Esophagus (tissue), 2 donors: Measurements from ENCODE around the gene IFFO2. TPM values are rescaled to one million over a fixed set of nuclear protein-coding genes. Genes with fewer than 3 reads are reported as not detected.
A peak's percentile ranks its signal among the peaks of the same experiment; 100 is the strongest.

Experiments used
- H3K27ac ChIP-seq, 2 donors: one replicate each; pipeline ENCODE4 v1.5.1; 2013; ENCODE audit warnings: low read depth in 2 of 2, mild to moderate bottlenecking in 2 of 2, inconsistent platforms in 1 of 2, low read length in 1 of 2, moderate library complexity in 1 of 2
- H3K27me3 ChIP-seq, 2 donors: one replicate each; pipeline ENCODE4 v1.6.1; 2013; ENCODE audit warnings: low read length in 2 of 2, control low read depth in 1 of 2, mild to moderate bottlenecking in 1 of 2; ENCODE audit not compliant: insufficient read depth in 2 of 2, control insufficient read depth in 1 of 2
- H3K36me3 ChIP-seq, 2 donors: one replicate each; pipeline ENCODE4 v1.6.1; 2013; ENCODE audit warnings: low read length in 1 of 2; ENCODE audit not compliant: control insufficient read depth in 2 of 2, insufficient read depth in 2 of 2
- H3K4me1 ChIP-seq, 2 donors: one replicate each; pipeline ENCODE4 v1.6.1; 2013; ENCODE audit warnings: low read length in 1 of 2; ENCODE audit not compliant: control insufficient read depth in 2 of 2, insufficient read depth in 2 of 2
- H3K4me3 ChIP-seq, 2 donors: one replicate each; pipeline ENCODE4 v1.5.1; 2013; ENCODE audit warnings: low read length in 2 of 2, mild to moderate bottlenecking in 2 of 2, low read depth in 1 of 2, moderate library complexity in 1 of 2
- H3K9me3 ChIP-seq, 2 donors: one replicate each; pipeline ENCODE4 v1.6.1; 2013; ENCODE audit warnings: mild to moderate bottlenecking in 2 of 2, low read depth in 1 of 2, low read length in 1 of 2, moderate library complexity in 1 of 2; ENCODE audit not compliant: control insufficient read depth in 2 of 2, insufficient read depth in 1 of 2
- WGBS, 2 donors: extraction: QIAGEN DNeasy Blood & Tissue Kit; methylation state at CpG; one replicate each; pipeline ENCODE4 v1.1.7; 2013; 5-methylcytosine and 5-hydroxymethylcytosine counted together
- polyA plus RNA-seq, 2 donors: library from polyadenylated mRNA; stranded (reverse); fragments of 200-250 nt; gene quantifications; one replicate each; pipeline ENCODE4 v1.2.3, GENCODE V29; 2013
- donor health status: healthy with polysubstance abuse.
- donor health status: Bipolar disorder and iron deficiency.

The IFFO2 gene
- polyA plus RNA-seq, 2 donors = 28.7 to 51.9 TPM

GRCh38 chr1:18947570-18947969 is 8.9 kb downstream of the IFFO2 start:
- no peaks in the 10 kb centered on the region for H3K36me3 ChIP-seq
- H3K4me3 ChIP-seq = no peak overlapping the region
- 70 to 79% methylated on average over 8 to 9 of the region's 9 CpGs for WGBS, 2 donors
- peak overlapping the region in 1 of 2 donors; percentile 56 for H3K27ac ChIP-seq
- H3K4me1 ChIP-seq = peaks cover 21 to 42% of the 10 kb centered on the region in 2 donors
- no peaks in the 10 kb centered on the region for H3K27me3 ChIP-seq
- no peaks in the 10 kb centered on the region for H3K9me3 ChIP-seq

DNA sequence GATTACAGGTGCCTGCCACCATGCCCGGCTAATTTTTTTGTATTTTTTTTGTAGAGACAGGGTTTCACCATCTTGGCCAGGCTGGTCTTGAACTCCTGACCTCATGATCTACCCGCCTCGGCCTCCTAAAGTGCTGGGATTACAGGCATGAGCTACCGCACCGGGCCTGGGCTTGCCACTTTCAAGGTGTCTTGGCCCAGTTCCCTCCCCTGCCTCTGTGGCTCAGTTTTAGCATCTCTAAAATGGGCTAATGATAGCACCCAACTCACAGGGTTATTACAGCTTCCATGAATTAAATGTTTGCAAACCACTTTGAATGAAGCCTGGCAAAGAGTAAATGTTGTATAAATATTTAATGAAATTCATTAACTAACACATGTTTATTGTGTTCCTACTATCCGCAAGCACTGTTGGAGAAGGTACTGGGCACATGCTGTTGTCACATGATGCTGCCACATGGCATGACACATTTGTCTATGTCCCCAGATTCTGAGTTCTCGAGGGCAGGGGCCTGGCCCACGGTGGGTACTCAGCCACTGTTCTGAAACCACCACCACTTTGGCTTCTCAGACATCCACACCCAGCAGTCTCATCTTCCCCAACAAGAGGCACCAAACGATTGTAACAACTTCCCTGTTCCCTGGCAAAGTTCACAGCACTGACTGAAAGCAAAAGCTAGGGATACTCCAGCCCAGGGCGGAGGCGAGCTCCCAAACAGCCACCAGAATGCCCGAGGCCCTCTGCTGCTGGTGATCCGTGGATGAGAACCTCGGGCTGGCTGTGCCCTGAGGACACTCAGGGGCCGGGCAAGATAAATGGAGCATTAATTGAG is 9.7 kb downstream of the IFFO2 start:
- H3K27me3 ChIP-seq = no peaks in the 10 kb centered on the region
- H3K4me1 ChIP-seq = peaks cover 24 to 41% of the 10 kb centered on the region in 2 donors
- WGBS, 2 donors = 51 to 65% methylated on average over 15 of the region's 15 CpGs
- H3K36me3 ChIP-seq = no peaks in the 10 kb centered on the region
- H3K4me3 ChIP-seq = no peak overlapping the region
- H3K27ac ChIP-seq = peak overlapping the region; percentile 30 to 56
- no peaks in the 10 kb centered on the region for H3K9me3 ChIP-seq

DNA sequence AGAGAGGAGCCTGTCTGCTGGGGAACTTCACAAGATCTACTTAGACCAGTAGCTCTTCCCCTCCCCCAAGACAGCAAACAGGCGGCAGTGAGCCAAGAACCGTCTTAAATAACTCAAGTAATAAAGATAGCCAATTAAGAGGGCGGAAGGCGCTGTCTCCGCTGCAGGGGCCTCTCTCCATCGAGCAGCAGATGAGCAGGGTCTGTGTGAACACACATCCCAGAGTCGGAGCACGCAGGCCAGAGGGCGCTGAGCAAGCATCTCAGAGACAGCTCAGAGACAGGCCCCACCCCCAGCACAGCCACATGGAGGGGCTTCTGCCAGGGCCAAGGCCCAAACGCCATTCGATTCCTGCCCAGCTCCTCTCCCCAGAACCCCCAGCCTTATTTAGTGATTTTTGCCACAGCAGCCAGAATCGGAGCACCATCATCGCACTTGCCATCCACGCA is 11.1 kb downstream of the IFFO2 start:
- peaks cover 24 to 41% of the 10 kb centered on the region in 2 donors for H3K4me1 ChIP-seq
- peak overlapping the region in 1 of 2 donors; percentile 44 for H3K27ac ChIP-seq
- H3K9me3 ChIP-seq = no peaks in the 10 kb centered on the region
- no peaks in the 10 kb centered on the region for H3K27me3 ChIP-seq
- no peaks in the 10 kb centered on the region for H3K36me3 ChIP-seq
- H3K4me3 ChIP-seq = no peak overlapping the region
- 54 to 62% methylated on average over 14 of the region's 14 CpGs for WGBS, 2 donors

GRCh38 chr1:18944810-18945209 is 11.7 kb downstream of the IFFO2 start:
- H3K4me3 ChIP-seq = no peak overlapping the region

GRCh38 chr1:18943914-18944572 is 12.4 kb downstream of the IFFO2 start:
- Histone ChIP-seq H3K4me1 (peaks cover 32 to 46% of the 10 kb centered on the region in 2 donors), H3K27ac (peak overlapping the region in 1 of 2 donors; percentile 44), H3K27me3 (no peaks in the 10 kb centered on the region), H3K9me3 (no peaks in the 10 kb centered on the region), H3K36me3 (no peaks in the 10 kb centered on the region), H3K4me3 (no peak overlapping the region)
- WGBS, 2 donors = 92 to 93% methylated on average over 8 to 9 of the region's 9 CpGs

More at GRCh38 chr1:18944810-18945209, 11.7 kb downstream of the IFFO2 start:
- peak overlapping the region in 1 of 2 donors; percentile 44 for H3K27ac ChIP-seq
- H3K4me1 ChIP-seq = peaks cover 30 to 45% of the 10 kb centered on the region in 2 donors
- 33 to 54% methylated on average over 2 of the region's 2 CpGs for WGBS, 2 donors
- H3K36me3 ChIP-seq = no peaks in the 10 kb centered on the region
- H3K9me3 ChIP-seq = no peaks in the 10 kb centered on the region
- no peaks in the 10 kb centered on the region for H3K27me3 ChIP-seq

GRCh38 chr1:18943162-18943561 is 13.3 kb downstream of the IFFO2 start:
- H3K4me1 ChIP-seq = peaks cover 29 to 47% of the 10 kb centered on the region in 2 donors

DNA sequence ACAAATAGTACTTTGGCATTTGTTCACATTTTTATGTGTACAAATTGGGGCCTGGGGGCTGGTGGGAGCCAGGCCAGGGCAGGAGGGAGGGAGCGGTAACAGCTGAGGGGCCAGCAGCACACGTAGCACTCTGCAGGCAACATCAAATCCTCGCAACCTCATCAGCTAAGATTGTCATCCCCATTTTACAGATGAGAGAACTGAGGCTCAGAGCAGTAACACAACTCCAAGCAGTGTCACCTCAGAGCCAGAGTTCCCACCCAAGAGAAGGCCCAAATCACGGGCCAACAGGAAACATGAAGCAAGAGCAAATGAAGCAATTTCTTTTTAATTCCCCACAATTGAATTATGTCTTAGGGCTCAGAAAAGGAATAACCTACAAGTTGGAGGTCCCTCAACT is 14.1 kb downstream of the IFFO2 start:
- H3K4me3 ChIP-seq = no peak overlapping the region
- peaks cover 24 to 47% of the 10 kb centered on the region in 2 donors for H3K4me1 ChIP-seq
- H3K27me3 ChIP-seq = no peaks in the 10 kb centered on the region
- H3K27ac ChIP-seq = no peak overlapping the region
- WGBS, 2 donors = 83 to 86% methylated on average over 4 of the region's 4 CpGs
- peaks cover 0 to 2% of the 10 kb centered on the region in 2 donors for H3K36me3 ChIP-seq
- H3K9me3 ChIP-seq = no peaks in the 10 kb centered on the region

More at GRCh38 chr1:18943162-18943561, 13.3 kb downstream of the IFFO2 start:
- peaks cover 0 to 2% of the 10 kb centered on the region in 2 donors for H3K36me3 ChIP-seq
- no peak overlapping the region for H3K27ac ChIP-seq
- no peaks in the 10 kb centered on the region for H3K27me3 ChIP-seq
- H3K4me3 ChIP-seq = no peak overlapping the region
- 92 to 96% methylated on average over 4 of the region's 4 CpGs for WGBS, 2 donors
- no peaks in the 10 kb centered on the region for H3K9me3 ChIP-seq

DNA sequence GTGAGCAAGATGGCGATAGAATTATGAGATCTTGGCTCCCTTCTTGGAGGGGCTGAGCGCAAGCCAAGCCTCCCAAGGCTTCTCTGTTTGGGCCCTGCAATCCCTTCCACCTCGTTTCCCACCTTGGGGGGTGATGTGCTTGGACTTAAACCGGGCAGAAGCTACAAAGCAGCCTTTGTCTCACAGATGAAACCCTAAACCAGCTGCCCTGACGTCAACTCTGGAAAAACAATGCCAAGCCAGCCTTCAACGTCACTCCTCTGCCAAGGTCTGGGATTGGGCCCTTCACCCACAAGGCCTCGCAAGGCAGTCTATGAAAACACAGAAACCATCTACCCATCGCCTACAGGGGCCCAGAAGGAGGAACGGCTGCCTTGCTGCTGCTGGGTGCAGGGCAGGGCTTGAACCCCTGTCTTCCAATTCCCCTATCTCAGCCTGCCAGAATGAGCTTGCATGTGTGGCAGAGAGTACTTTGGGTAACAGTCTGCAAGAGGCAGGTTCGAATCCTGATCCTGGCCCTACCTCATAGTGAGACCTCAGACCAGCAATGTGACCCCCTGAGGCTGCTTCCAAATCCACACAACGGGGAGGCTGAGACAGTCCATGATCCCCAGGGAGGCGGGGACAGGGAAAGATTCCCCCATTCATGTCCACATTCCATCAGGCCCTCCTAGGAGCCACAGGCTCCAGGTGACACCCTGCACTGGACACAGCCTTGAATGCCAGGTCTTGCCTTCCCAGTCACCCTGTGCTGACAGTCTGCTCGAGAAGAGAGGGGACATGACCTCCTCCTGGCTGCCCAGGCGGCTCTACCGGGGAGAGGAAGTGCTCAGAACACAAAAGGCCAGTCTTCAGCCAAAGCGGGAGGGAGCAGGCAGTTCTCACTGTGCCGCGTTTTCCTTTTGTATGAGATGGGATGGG is 15.0 kb downstream of the IFFO2 start:
- Histone ChIP-seq H3K9me3 (no peaks in the 10 kb centered on the region), H3K4me1 (peaks cover 24 to 48% of the 10 kb centered on the region in 2 donors), H3K4me3 (no peak overlapping the region), H3K27ac (peak overlapping the region; percentile 9 to 11), H3K36me3 (peaks cover 0 to 2% of the 10 kb centered on the region in 2 donors), H3K27me3 (no peaks in the 10 kb centered on the region)
- WGBS, 2 donors = 72% methylated on average over 18 of the region's 18 CpGs
